AG10803 (cell line): ENCODE measurements around the gene SGF29.

Source experiments
- DNase-seq: peaks from one replicate; pipeline ENCODE4 v3.0.0; 2010; ENCODE audit warnings: low read depth
- H3K4me3 ChIP-seq: 2 replicates; pipeline ENCODE4 v1.5.1; 2011; ENCODE audit warnings: mild to moderate bottlenecking, low read length, control low read depth
- CTCF ChIP-seq: conservative IDR thresholded peaks from 2 replicates; pipeline ENCODE4 v1.5.1; 2011; ENCODE audit warnings: mild to moderate bottlenecking, low read length, control low read depth, inconsistent platforms

Gene SGF29

GRCh38 chr16:28569021-28569420 lies 15.3 kb downstream of the SGF29 start:
- peak; percentile 41 for DNase-seq
- no peak overlapping the region for H3K4me3 ChIP-seq
- TF ChIP-seq CTCF, result no peak

- TF ChIP-seq CTCF, result no peak
- no peak for DNase-seq
- H3K4me3 ChIP-seq, result no peak overlapping the region
These were observed 16.4 kb downstream of the SGF29 start for GRCh38 chr16:28569968-28570752.

- peak; percentile 7 for DNase-seq
- no peak overlapping the region for H3K4me3 ChIP-seq
- TF ChIP-seq CTCF, result no peak
These were observed 19.2 kb downstream of the SGF29 start for GRCh38 chr16:28572696-28573510.

- TF ChIP-seq CTCF, result no peak
- no peak for DNase-seq
These were observed 20.3 kb downstream of the SGF29 start for GRCh38 chr16:28573738-28574718.

GRCh38 chr16:28574925-28575324 lies 21.2 kb downstream of the SGF29 start:
- TF ChIP-seq CTCF, result no peak
- no peak overlapping the region for H3K4me3 ChIP-seq
- no peak for DNase-seq

More at GRCh38 chr16:28573738-28574718, 20.3 kb downstream of the SGF29 start:
- no peak overlapping the region for H3K4me3 ChIP-seq

GRCh38 chr16:28575446-28576109 lies 21.9 kb downstream of the SGF29 start:
- H3K4me3 ChIP-seq, result no peak overlapping the region
- no peak for TF ChIP-seq CTCF
- no peak for DNase-seq
